Esophagus squamous epithelium (tissue), 5 donors: ENCODE data around the gene SEC61A1. TPM values are rescaled to one million over a fixed set of nuclear protein-coding genes. Genes with fewer than 3 reads are reported as not detected.

ENCODE experiments used
- DNase-seq: peaks from one replicate; lab custom pipeline; 2025; lab: John Stamatoyannopoulos, UW
- H3K27ac ChIP-seq, 4 donors: fragments of 200-600 bp; sonication (generic); one replicate each; pipeline ENCODE4 v1.5.1; 2016 to 2019; ENCODE audit warnings: mild to moderate bottlenecking in 1 of 4
- H3K27me3 ChIP-seq, 4 donors: fragments of 200-600 bp; sonication (generic); 1 replicate in 3 of 4; 2 replicates in 1 of 4; pipeline versions ENCODE4 v1.5.1 to v1.6.0; 2017 to 2021; ENCODE audit warnings: antibody characterized with exemption in 1 of 4
- H3K36me3 ChIP-seq, 3 donors: fragments of 200-600 bp; sonication (generic); one replicate each; pipeline ENCODE4 v1.5.1; 2016 to 2019
- H3K4me1 ChIP-seq, 3 donors: fragments of 200-600 bp; sonication (generic); one replicate each; pipeline ENCODE4 v1.5.1; 2017 to 2019
- H3K4me3 ChIP-seq, 4 donors: fragments of 200-600 bp; sonication (generic); 1 replicate in 3 of 4; 2 replicates in 1 of 4; pipeline ENCODE4 v1.5.1; 2016 to 2019; ENCODE audit warnings: mild to moderate bottlenecking in 2 of 4, moderate library complexity in 1 of 4
- H3K9me3 ChIP-seq, 3 donors: fragments of 200-600 bp; sonication (generic); one replicate each; pipeline ENCODE4 v1.5.1; 2016 to 2019
- CTCF ChIP-seq, 6 experiments: fragments of 450-650 bp in 4 of 6; fragments of 200-600 bp in 2 of 6; sonication (generic) in 2 of 6; IDR thresholded peaks; one replicate each; pipeline ENCODE4 v1.5.1; 2016 to 2019; ENCODE audit warnings: antibody characterized with exemption in 6 of 6, mild to moderate bottlenecking in 4 of 6, moderate library complexity in 4 of 6
- POLR2A ChIP-seq, 4 donors: fragments of 450-650 bp; IDR thresholded peaks; one replicate each; pipeline ENCODE4 v1.6.1; 2017; ENCODE audit warnings: antibody characterized with exemption in 4 of 4, mild to moderate bottlenecking in 4 of 4, moderate library complexity in 3 of 4
- WGBS, 2 donors: methylation state at CpG; one replicate each; pipeline ENCODE4 v1.1.5; 2018; 5-methylcytosine and 5-hydroxymethylcytosine counted together
- intact Hi-C: fragments of 100-400 bp; cut with DNase I; formaldehyde crosslinking; loops from one replicate; pipeline ENCODE4 v1.15.0; 2022
- total RNA-seq, 4 donors: library from RNA; depleted of rRNA; stranded (reverse); fragments of >200 nt; gene quantifications; one replicate each; pipeline ENCODE4 v1.1.0, GENCODE V29; 2016
- donor health status: DM: yes; HTN: yes; CAD: no.

Gene SEC61A1
- total RNA-seq, 4 donors from 2014 or later, result 99.9 to 183 (median 124) TPM

- Histone ChIP-seq H3K27ac (no peak overlapping the region), H3K27me3 (no peaks in the 10 kb centered on the region), H3K4me3 (no peak overlapping the region), H3K4me1 (peaks cover 18 to 44% (median 19%) of the 10 kb centered on the region in 3 donors), H3K9me3 (no peaks in the 10 kb centered on the region), H3K36me3 (peaks cover 25 to 61% (median 36%) of the 10 kb centered on the region in 3 donors)
- WGBS, 2 donors, result 80 to 82% methylated on average over 6 to 8 of the region's 13 CpGs
- intact Hi-C loops, result no loop called here
- no peak for TF ChIP-seq POLR2A (IDR thresholded peaks at IDR 0.05)
- TF ChIP-seq CTCF (IDR thresholded peaks at IDR 0.05), result no peak
- no peak for DNase-seq
Measured at GRCh38 chr3:128072454-128073184, 20.4 kb downstream of the SEC61A1 start.

GRCh38 chr3:128073185-128073725, 21.0 kb downstream of the SEC61A1 start:
- Histone ChIP-seq H3K4me3 (no peak overlapping the region), H3K36me3 (peaks cover 18 to 55% (median 30%) of the 10 kb centered on the region in 3 donors), H3K9me3 (no peaks in the 10 kb centered on the region), H3K4me1 (peaks cover 18 to 47% (median 19%) of the 10 kb centered on the region in 3 donors), H3K27me3 (no peaks in the 10 kb centered on the region), H3K27ac (peak overlapping the region in 3 of 4 donors; percentile 23 to 66 (median 48))
- TF ChIP-seq CTCF (IDR thresholded peaks at IDR 0.05) (no peak), POLR2A (IDR thresholded peaks at IDR 0.05) (no peak)
- DNase-seq, result no peak
- 80% methylated on average over 1 of the region's 6 CpGs; no CpG with 5 or more reads in 1 of the 2 donors for WGBS, 2 donors
- intact Hi-C loops, result no loop called here

- Histone ChIP-seq H3K4me1 (peaks cover 18 to 47% (median 19%) of the 10 kb centered on the region in 3 donors), H3K36me3 (peaks cover 14 to 55% (median 25%) of the 10 kb centered on the region in 3 donors), H3K9me3 (no peaks in the 10 kb centered on the region), H3K27me3 (no peaks in the 10 kb centered on the region), H3K27ac (peak overlapping the region in 3 of 4 donors; percentile 23 to 66 (median 48)), H3K4me3 (no peak overlapping the region)
- no peak for DNase-seq
- TF ChIP-seq POLR2A (IDR thresholded peaks at IDR 0.05), result no peak
- no peak for TF ChIP-seq CTCF (IDR thresholded peaks at IDR 0.05)
- intact Hi-C loops, result no loop called here
- WGBS, 2 donors, result 70 to 88% methylated on average over 2 of the region's 2 CpGs
Measured at GRCh38 chr3:128073807-128074206, 21.6 kb downstream of the SEC61A1 start.

- 8% methylated on average over 7 of the region's 7 CpGs for WGBS, 2 donors
- Histone ChIP-seq H3K9me3 (no peaks in the 10 kb centered on the region), H3K27ac (peak overlapping the region; percentile 31 to 71 (median 67)), H3K27me3 (no peaks in the 10 kb centered on the region), H3K36me3 (peaks cover 8 to 55% (median 15%) of the 10 kb centered on the region in 3 donors), H3K4me1 (peaks cover 18 to 47% (median 19%) of the 10 kb centered on the region in 3 donors), H3K4me3 (peak overlapping the region; percentile 37 to 70 (median 60))
- intact Hi-C loops, result no loop called here
- TF ChIP-seq CTCF (IDR thresholded peaks at IDR 0.05) (no peak), POLR2A (IDR thresholded peaks at IDR 0.05) (no peak)
- no peak for DNase-seq
Measured at GRCh38 chr3:128074851-128075521, 22.7 kb downstream of the SEC61A1 start.
